ENCODE measurements around the gene NAAA. TPM values are rescaled to one million over a fixed set of nuclear protein-coding genes. Genes with fewer than 3 reads are reported as not detected.

NAAA gene
- total RNA-seq, 1 donor from 2014 or later = 26.4 TPM

- intact Hi-C loops (cut with DNase I) = no loop called here
- Histone ChIP-seq H3K36me3 (peaks cover 27% of the 10 kb centered on the region), H3K27ac (no peak overlapping the region), H3K9me3 (no peaks in the 10 kb centered on the region), H3K4me3 (no peak overlapping the region), H3K4me1 (no peaks in the 10 kb centered on the region), H3K27me3 (ENCODE audit: low read depth) (no peaks in the 10 kb centered on the region)
- no peak for ATAC-seq
- no peak for TF ChIP-seq CTCF (IDR thresholded peaks at IDR 0.05)
- no peak for DNase-seq
Observed at GRCh38 chr4:75924309-75924827, 16.4 kb downstream of the NAAA start.

GRCh38 chr4:75922588-75922987 is 18.2 kb downstream of the NAAA start:
- intact Hi-C loops (cut with DNase I) = no loop called here
- Histone ChIP-seq H3K27me3 (ENCODE audit: low read depth) (no peaks in the 10 kb centered on the region), H3K4me3 (no peak overlapping the region), H3K9me3 (no peaks in the 10 kb centered on the region), H3K36me3 (peaks cover 42% of the 10 kb centered on the region), H3K27ac (no peak overlapping the region), H3K4me1 (no peaks in the 10 kb centered on the region)
- TF ChIP-seq CTCF (IDR thresholded peaks at IDR 0.05) = no peak
- DNase-seq (no peak), ATAC-seq (no peak)

GRCh38 chr4:75921910-75922309 is 18.9 kb downstream of the NAAA start:
- intact Hi-C loops (cut with DNase I) = no loop called here
- peaks cover 46% of the 10 kb centered on the region for H3K36me3 ChIP-seq
- no peaks in the 10 kb centered on the region for H3K9me3 ChIP-seq
- no peak overlapping the region for H3K4me3 ChIP-seq
- no peak overlapping the region for H3K27ac ChIP-seq
- no peak for DNase-seq
- no peak for TF ChIP-seq CTCF (IDR thresholded peaks at IDR 0.05)
- ATAC-seq = no peak
- H3K4me1 ChIP-seq = no peaks in the 10 kb centered on the region
- H3K27me3 ChIP-seq (ENCODE audit: low read depth) = no peaks in the 10 kb centered on the region

- intact Hi-C loops (cut with DNase I) = no loop called here
- ATAC-seq (no peak), DNase-seq (no peak)
- Histone ChIP-seq H3K4me1 (no peaks in the 10 kb centered on the region), H3K4me3 (no peak overlapping the region), H3K27me3 (ENCODE audit: low read depth) (no peaks in the 10 kb centered on the region), H3K36me3 (peaks cover 48% of the 10 kb centered on the region), H3K9me3 (no peaks in the 10 kb centered on the region), H3K27ac (no peak overlapping the region)
- no peak for TF ChIP-seq CTCF (IDR thresholded peaks at IDR 0.05)
Observed at GRCh38 chr4:75920327-75920726, 20.5 kb downstream of the NAAA start.

GRCh38 chr4:75919920-75920319 is 20.9 kb downstream of the NAAA start:
- ATAC-seq (no peak), DNase-seq (no peak)
- intact Hi-C loops (cut with DNase I) = no loop called here
- no peaks in the 10 kb centered on the region for H3K9me3 ChIP-seq
- peaks cover 52% of the 10 kb centered on the region for H3K36me3 ChIP-seq
- H3K27me3 ChIP-seq (ENCODE audit: low read depth) = no peaks in the 10 kb centered on the region
- no peaks in the 10 kb centered on the region for H3K4me1 ChIP-seq
- no peak overlapping the region for H3K4me3 ChIP-seq
- TF ChIP-seq CTCF (IDR thresholded peaks at IDR 0.05) = no peak
- no peak overlapping the region for H3K27ac ChIP-seq
